HG03097 (cell line): ENCODE measurements around the gene ADCY3.
"Not testable (repeated sequence)": the region's sequence is repeated elsewhere in the genome, so short reads cannot be mapped to it uniquely, and the experiment has no call there.

ENCODE experiments used
- ATAC-seq: cut with Tn5 transposase; IDR thresholded peaks from one replicate; pipeline ENCODE4 v1.9.1; 2021; ENCODE audit not compliant: unreplicated experiment, low FRiP score

ADCY3 gene

GRCh38 chr2:24853996-24854395 lies 66.0 kb downstream of the ADCY3 start:
- ATAC-seq, result no peak

DNA sequence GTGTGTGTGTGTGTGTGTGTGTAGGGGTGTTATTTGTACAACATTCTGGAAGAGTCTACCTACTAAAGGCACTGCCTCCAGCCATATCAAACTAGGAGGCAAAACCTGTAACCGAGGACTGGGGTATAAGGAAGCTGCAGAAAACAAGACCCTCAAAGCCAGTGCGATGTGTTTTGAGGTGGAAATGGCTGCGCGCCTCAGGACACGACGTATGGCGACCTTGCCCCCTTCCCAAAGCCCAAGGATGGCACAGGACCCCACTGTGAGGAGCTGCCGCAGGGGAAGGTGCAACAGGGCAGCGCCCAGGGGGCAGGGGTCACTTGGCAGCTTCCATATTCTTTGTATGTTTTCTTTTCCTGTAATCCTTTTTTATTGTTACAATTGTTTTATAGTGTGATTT lies 67.0 kb downstream of the ADCY3 start:
- no peak for ATAC-seq

DNA sequence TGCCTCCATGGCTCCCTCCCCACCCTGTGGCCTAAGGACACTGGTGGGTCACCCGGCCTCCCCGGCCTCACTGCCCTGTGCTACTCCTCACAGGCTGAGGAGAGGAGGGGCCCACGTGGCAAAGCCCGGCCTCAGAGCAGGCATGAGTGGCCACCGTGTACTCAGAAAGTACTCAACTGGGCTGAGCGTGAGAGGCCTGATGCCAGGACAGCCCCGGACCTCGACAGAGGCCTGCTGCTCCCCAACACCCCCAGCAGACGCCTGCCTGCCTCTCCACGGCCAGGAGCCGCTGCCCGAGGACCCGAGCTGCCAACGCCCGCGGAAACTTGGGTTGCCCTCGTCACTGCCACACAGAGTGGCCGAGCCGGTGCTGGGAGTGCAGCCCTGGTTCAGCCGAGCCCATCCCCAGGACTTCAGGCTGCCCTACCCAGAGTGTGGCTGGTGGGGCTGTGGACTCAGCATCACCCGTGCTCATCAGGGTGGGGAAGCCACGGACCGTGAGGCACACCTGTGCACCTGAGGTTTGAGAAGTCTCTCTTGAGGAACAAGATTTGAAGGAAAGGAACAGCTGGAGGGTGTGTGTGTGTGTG lies 67.5 kb downstream of the ADCY3 start:
- no peak for ATAC-seq

DNA sequence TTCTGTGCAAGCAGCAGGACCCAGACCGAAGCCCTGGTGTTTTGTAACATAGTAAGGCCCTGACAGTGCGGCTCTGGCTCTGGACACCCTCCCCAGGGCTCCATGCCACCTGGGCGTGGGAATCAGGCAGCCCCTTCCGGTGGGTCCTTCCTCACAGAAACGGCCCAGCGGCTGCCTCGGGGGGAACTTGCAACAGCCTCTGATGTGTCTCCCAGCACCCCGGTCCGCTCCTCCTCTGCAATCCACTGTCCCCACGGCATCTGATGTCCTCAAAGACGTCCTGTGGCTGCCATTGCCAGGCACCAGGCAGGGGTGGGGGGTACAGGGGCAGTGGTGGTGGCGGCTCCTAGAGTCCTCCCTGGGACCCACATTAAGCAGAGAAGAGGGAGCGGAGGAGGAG lies 68.0 kb downstream of the ADCY3 start:
- ATAC-seq, result no peak

GRCh38 chr2:24850944-24851343 lies 69.1 kb downstream of the ADCY3 start:
- no peak for ATAC-seq

- ATAC-seq, result no peak
Measured at GRCh38 chr2:24845691-24846090, 74.3 kb downstream of the ADCY3 start.

DNA sequence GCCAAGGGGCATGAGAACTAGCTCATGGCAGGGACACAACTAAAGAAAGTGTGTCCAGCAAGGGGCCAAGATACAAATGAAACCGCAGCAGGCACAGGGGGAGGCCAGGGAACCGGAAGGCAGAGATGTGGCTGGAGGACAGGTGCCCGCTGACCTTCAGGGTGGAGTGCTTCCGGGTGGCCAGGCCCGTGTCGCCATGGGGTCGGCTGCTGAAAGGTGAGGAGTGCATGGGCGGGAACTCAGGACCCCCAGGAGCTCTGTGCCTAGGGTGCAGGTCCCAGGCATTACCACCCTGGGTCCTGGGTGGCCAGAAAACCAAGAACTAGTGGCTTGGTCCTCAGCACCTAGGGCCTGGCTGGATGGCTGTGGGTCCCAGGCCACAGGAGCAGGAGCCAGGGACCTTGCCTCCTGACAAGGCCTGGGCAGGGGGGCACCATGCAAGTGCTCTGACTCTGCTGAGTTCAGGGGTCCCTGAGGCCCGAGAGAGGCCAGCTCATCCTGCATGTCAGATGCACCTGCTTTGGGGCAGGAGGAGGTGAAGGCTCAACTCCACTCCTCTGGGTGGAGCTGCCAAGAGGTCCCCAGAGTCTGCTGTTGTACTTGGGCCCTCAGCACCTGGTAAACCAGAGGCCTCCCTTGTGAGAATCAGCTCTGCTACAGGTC lies 75.9 kb downstream of the ADCY3 start:
- no peak for ATAC-seq

DNA sequence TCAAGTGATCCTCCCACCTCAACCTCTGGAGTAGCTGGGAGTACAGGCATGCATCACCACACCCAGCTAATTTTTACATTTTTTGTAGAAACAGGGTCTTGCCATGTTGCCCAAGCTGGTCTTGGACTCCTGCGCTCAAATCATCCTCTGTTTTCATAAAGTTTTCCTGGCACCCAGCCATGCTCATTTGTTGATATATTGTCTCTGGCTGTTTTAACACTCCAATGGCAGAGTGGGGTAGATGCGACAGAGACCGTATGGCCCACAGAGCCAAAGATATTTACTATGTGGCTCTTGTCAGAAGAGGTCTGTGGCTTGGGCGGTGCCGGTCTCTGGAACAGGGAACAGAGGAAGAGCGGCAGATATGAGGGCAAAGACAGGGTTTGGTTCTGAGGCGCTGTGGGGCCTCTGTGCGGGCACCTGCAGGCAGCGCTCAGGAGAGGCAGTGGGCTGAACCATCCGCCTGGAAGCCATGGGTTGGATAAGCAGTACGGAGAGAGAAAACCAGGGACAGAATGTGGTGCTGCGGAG lies 76.6 kb downstream of the ADCY3 start:
- ATAC-seq, result no peak

DNA sequence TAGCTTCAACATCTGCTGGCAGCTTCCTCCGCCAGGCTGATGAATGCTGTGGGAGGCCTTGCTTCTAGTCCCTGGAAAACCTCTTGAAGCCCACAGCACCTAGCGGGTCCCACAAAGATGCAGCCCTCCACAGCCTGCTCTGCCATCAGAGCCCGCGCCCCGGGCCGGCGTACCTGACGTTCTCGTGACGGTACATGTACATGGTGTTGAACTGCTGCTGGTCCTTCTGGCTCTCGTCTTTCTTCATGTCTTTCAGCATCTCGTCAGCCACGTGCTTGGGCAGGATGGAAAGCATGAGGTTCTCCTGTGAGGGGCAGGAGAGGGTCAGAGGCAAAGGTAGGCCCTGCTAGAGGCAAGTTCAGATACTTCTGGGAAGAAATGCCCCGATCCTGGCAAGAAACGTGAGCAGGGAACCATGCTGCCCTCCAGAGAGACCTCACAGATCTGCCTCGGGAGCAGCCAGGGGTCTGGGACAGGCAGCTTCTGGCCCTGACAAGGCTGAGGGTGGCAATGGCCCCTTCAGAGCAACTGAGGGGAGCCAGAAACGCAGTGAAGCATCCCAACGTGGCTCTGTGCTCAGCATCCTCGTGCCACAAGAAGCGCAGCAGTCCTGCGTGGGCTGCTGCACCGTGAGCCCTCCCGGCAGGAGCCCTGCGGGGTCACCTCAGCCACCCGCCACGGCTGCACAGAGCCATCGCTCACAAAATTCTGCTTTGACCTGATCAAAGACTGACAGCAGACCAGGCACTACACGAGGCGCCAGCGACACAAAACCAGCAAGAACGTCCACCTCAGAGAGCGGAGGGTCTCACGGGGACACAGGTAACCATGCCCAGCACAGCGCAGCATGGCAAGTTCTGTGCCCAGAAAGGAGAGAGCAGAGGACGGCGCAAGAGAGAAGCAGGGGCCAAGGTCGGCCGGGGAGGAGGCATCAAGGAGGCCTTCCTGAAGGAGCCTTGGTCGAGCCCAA lies 77.7 kb downstream of the ADCY3 start:
- no peak for ATAC-seq

DNA sequence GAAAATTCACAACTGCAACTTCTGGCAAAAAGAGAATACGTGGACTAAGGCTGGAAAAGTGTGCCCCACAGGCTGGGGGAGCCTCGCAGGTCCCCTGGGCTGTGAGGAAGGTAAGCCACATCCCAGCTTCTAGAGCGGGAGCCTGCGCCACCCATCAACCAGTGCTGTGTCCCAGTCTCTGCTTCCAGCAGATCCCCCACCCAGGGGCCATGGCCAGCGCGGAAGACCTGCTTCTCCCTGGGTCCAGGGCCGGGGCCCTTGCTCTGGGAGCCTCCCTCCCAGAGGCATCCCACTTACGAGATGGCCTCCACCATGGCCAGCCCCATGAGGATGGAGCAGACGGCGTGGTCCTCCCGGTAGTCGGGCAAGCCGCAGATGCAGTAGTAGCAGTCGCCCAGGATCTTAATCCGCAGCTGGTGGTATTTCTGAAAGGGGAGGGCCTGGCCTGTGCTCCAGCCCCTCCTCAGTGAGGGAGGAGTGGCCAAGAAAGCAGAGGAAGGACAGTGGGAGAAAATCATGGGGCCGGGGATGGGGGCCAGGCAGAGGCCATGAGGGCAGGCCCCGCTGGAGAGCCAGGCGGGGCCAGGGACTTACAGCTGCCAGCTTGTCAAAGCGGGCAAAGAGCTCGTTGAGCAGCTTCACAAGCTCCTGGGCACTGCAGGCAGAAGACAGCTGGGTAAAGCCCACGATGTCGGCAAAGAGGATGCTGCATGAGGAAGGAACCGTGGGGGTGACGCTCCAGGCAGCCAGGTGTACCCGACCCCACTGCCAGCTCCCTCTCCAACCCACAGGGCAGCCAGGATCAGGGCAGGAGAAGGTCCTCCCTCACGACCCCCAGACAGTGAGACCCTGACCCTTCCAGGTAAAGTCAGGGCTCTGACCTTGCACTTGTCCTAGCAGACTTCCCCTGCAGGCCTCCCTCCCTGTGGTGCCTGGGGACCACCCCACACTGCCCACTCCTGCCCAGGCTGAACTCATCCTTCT lies 78.8 kb downstream of the ADCY3 start:
- ATAC-seq, result no peak

GRCh38 chr2:24840164-24840869 lies 79.7 kb downstream of the ADCY3 start:
- ATAC-seq, result no peak

GRCh38 chr2:24839729-24840128 lies 80.3 kb downstream of the ADCY3 start:
- ATAC-seq, result no peak

DNA sequence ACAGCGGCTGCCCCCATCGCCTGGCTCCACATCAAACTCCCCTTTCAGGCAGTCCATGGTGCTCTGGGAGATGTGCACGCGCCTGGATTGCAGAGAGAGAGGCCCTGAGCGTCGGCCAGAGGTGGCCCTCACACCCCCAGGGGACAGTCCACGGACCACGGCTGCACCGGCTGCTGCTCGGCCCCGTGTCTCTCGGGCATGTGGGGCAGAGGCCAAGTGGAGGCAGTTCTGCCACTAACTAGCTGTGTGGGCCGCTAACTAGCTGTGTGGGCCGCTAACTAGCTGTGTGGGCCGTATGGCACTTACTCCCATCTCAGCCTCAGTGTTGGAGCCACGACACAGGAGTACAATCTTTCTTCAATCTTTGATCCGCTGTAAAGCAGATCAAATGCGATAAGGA lies 81.5 kb downstream of the ADCY3 start:
- no peak for ATAC-seq

DNA sequence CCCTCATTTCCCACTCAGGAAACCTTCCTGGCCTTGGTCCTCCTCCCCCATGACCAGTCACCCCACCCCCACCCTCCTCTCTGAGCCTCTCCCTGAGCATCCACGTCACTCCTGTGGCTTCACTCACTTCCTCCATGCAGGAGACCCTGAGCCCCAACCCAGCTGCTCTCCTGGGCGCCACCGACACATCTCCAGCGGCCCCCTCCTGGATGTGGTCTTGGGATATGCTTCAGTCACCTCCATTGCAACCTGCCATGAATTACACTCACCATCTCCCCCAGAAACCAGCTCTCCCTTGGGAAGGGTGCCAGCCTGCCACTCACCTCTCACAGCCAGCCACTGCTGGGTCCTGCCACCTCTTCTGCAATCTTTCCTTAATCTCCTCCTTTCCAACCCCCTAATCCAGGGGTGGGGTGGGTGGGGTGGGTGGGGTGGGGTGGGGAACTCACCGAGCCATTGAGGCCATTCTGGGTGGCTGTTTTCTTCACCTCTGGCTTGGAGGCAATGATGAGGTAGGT lies 82.0 kb downstream of the ADCY3 start:
- ATAC-seq, result no peak

DNA sequence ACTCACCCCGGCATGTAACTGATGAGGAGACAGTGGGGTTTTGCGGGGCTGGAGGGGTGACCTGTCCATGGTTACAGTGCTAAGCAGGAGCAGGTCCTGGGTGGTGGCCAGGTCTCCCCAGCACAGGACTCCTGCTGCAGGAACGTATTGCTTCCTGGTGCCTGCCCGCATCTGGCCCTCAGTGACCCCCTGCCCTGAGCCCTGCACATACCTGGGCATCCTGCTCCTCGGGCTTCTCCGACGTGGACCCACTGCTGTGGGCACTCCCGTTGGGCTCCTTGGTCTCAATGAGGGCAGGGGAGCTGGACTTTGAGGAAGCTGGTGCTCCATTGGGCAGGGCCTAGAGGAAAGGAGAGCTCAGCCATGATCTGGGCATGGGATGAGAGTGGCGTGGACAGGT lies 83.3 kb downstream of the ADCY3 start:
- ATAC-seq, result no peak

GRCh38 chr2:24836206-24836605 lies 83.8 kb downstream of the ADCY3 start:
- ATAC-seq, result no peak

DNA sequence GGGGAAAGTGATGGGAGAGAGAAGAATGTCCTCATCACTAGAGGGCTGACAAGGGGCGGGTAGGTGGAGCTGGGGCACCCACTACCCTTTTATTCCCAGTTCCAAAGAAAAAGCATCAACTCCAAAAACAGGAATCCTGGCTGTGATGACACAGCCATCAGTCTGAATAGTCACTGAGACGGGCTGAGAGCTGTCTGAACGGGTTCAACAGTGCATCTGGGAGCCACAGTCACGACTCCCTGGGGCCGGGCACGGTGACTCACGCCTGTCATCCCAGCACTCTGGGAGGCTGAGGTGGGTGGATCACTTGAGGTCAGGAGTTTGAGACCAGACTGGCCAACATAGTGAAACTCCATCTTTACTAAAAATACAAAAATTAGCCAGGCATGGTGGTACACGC lies 84.6 kb downstream of the ADCY3 start:
- not testable (repeated sequence) for ATAC-seq

DNA sequence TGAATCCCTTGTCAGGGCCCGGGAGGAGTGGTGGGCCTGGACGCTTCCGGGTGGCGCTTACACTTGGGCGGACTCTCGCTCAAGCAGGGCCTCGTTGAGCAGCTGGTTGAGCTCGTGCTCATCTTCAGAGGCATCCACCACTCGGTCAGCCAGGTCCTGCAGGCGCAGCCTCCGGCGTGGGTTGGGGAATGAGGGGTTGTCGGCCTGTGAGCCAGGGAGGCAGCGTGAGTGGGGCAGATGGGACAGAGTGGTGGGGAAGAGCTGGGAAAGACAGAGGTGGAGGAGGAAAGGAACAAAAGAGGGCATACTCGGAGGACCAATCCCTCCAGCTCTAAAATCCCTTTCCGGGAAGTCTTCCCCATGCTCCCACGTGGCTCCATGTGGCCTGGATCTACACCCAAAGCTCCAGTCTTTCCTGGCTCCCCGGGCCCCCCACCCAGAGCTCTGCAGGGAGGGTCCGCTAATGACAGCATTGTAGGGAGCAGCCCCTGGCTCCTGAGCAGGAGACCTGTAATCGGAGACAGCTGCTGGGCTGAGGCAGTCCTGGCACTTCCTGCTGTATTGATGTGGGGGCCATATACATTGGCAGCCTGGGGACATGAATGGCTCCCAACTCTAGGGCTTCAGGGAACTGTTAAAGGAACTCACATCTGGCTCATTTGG lies 85.2 kb downstream of the ADCY3 start:
- no peak for ATAC-seq
